ENCODE results near the gene GALK1. TPM values are rescaled to one million over a fixed set of nuclear protein-coding genes. Genes with fewer than 3 reads are reported as not detected.

The GALK1 gene
- total and polyA plus RNA-seq, 9 of the 15 experiments (the other 6 are each of a cell fraction or from before 2014, with no cell fraction given) = 0.45 to 51.6 (median 17.4) TPM

DNA sequence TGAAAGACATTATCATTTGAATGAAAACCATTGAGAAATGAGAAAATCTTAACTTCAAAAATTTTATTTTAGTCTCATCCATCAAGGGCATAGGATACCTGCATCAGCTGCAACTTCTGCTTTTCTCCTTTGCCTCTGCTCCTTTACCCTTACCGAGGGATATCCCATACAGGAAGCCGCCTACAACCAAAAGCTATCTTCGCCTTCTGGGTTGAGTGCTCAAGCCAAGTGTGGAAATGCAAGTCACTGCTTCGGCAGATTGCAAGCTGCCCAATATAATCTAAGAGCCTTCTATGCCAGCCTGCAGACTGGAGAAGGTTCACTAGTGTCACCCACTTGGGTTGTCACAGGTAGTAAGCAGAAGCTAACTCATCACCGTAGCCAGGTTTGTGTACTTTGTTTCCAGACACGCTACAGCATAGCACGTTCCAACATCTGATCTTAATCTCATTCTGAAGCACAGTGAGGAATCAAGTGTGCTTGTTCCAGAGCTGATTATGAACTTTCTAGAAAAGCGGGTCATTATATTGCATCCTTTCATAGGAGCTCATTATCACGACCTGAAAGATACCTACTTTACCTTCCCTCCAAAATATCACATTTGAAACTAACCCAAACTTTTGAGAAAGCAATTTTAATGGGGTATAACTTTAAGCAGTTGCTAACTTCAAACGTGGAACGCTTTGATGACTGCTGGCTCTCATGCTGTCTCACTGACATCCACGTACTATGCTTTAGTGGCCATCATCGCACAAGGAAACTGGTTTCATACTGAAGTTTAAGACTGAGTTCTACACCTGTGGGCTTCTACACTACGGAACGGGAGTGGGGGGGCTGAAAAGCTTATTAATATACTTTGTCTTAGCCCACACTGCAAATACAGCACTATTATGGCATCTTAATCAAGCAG is 11.6 kb upstream of the GALK1 start (continued):
- TF ChIP-seq KDM2B (CRISPR knock-in tag; IDR thresholded peaks at IDR 0.05) (no peak), PTBP1 (IDR thresholded peaks at IDR 0.05; ENCODE audit: low read depth, low read length) (no peak), RAD21 (CRISPR knock-in tag; conservative IDR thresholded peaks at IDR 0.05 in 1 of 2, IDR thresholded peaks at IDR 0.05 in 1 of 2) (peak in 1 of 2 experiments; percentile 4; a peak in 2 of 4 replicates), ZNF134 (CRISPR knock-in tag; conservative IDR thresholded peaks at IDR 0.05) (no peak; the same call in 1 of the 2 replicates), POLR2H (tag; IDR thresholded peaks at IDR 0.05; ENCODE audit: low read depth) (peak; percentile 80), DNMT1 (IDR thresholded peaks at IDR 0.05) (no peak), NFIX (CRISPR knock-in tag; IDR thresholded peaks at IDR 0.05; ENCODE audit: low read depth) (no peak), PBX2 (CRISPR knock-in tag; IDR thresholded peaks at IDR 0.05; ENCODE audit: low read depth) (no peak), PBX2 (tag; conservative IDR thresholded peaks at IDR 0.05; ENCODE audit: low read depth) (no peak), RUNX1 (IDR thresholded peaks at IDR 0.05; ENCODE audit: low read depth) (0 out of 2 replicates have a peak, but pooled peaks have one; percentile 68), NCOA6 (IDR thresholded peaks at IDR 0.05) (no peak; the same call in 1 of the 2 replicates)
- TF ChIP-seq, protein P1, sequence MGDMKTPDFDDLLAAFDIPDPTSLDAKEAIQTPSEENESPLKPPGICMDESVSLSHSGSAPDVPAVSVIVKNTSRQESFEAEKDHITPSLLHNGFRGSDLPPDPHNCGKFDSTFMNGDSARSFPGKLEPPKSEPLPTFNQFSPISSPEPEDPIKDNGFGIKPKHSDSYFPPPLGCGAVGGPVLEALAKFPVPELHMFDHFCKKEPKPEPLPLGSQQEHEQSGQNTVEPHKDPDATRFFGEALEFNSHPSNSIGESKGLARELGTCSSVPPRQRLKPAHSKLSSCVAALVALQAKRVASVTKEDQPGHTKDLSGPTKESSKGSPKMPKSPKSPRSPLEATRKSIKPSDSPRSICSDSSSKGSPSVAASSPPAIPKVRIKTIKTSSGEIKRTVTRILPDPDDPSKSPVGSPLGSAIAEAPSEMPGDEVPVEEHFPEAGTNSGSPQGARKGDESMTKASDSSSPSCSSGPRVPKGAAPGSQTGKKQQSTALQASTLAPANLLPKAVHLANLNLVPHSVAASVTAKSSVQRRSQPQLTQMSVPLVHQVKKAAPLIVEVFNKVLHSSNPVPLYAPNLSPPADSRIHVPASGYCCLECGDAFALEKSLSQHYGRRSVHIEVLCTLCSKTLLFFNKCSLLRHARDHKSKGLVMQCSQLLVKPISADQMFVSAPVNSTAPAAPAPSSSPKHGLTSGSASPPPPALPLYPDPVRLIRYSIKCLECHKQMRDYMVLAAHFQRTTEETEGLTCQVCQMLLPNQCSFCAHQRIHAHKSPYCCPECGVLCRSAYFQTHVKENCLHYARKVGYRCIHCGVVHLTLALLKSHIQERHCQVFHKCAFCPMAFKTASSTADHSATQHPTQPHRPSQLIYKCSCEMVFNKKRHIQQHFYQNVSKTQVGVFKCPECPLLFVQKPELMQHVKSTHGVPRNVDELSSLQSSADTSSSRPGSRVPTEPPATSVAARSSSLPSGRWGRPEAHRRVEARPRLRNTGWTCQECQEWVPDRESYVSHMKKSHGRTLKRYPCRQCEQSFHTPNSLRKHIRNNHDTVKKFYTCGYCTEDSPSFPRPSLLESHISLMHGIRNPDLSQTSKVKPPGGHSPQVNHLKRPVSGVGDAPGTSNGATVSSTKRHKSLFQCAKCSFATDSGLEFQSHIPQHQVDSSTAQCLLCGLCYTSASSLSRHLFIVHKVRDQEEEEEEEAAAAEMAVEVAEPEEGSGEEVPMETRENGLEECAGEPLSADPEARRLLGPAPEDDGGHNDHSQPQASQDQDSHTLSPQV (IDR thresholded peaks at IDR 0.05) = no peak
- TF ChIP-seq, protein P2, sequence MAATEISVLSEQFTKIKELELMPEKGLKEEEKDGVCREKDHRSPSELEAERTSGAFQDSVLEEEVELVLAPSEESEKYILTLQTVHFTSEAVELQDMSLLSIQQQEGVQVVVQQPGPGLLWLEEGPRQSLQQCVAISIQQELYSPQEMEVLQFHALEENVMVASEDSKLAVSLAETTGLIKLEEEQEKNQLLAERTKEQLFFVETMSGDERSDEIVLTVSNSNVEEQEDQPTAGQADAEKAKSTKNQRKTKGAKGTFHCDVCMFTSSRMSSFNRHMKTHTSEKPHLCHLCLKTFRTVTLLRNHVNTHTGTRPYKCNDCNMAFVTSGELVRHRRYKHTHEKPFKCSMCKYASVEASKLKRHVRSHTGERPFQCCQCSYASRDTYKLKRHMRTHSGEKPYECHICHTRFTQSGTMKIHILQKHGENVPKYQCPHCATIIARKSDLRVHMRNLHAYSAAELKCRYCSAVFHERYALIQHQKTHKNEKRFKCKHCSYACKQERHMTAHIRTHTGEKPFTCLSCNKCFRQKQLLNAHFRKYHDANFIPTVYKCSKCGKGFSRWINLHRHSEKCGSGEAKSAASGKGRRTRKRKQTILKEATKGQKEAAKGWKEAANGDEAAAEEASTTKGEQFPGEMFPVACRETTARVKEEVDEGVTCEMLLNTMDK (IDR thresholded peaks at IDR 0.05; ENCODE audit: borderline replicate concordance, insufficient read depth, low read depth, low read length, poor library complexity, severe bottlenecking) = no peak

Measured in K562 (cell line).